ENCODE measurements around the gene OPRL1. TPM values are rescaled to one million over a fixed set of nuclear protein-coding genes. Genes with fewer than 3 reads are reported as not detected.

The OPRL1 gene
- polyA plus RNA-seq, 1 of the 3 experiments (the other 2 are of a cell fraction) = 1.8 TPM

DNA sequence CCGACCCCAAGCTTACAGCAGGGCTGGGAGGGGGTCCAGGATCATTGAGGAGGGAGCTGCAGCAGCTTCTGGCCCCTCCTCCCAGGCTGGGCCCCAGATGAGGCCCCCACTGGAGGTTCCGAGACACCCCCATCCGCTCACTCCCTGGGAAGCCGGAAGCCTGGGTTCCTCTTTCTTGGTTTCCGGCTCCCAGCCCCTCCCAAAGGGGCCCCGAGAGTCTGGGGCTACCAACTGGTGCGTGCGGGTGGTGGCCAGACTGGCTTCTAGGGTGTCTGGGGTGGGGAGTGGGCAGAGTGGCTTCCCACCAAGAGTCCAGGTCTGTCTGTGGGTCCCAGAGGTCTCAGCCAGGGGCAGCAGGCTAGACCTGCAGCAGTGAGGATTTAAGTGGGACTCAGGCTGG, 2.8 kb upstream of the OPRL1 start:
- WGBS (ENCODE audit: low lambda C conversion rate) = 97% methylated on average over 5 of the region's 8 CpGs

DNA sequence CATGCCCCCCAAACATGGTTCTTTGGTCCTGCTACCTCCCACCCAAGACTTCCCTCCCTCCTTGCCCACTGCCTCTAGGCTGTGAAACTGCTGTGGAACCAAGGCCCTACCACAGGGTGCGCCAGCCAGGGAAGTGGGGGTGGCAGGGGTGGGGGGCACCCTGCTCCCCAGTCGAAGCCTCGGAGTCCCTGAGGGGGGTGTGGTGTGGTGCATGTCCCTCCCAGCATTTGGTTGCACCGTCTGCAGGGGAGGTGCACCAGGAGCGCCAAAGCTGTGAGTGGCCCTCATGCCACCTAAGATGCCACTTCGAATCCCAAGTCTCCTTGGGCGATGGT, 2.4 kb upstream of the OPRL1 start:
- ChIA-PET POLR2A (no interaction called here), CTCF (interaction anchor here (1.6 to 12.9 kb wide), 2 partner anchors 9 to 38 kb away, joined by 5 to 252 read pairs; partner anchors contain the start of gene NPBWR2)
- Histone ChIP-seq H3K9me3 (no peaks in the 10 kb centered on the region), H4K20me1 (ENCODE audit: insufficient read depth) (no peaks in the 10 kb centered on the region), H2AFZ (ENCODE audit: low read depth) (no peak overlapping the region), H3K9me2 (no peaks in the 10 kb centered on the region), H3K4me3 (ENCODE audit: low read depth in 2 of 2, low read length in 1 of 2) (no peak overlapping the region), H3K4me1 (ENCODE audit: control insufficient read depth in 1 of 2, insufficient read depth in 2 of 2, low read depth in 1 of 2, low read length in 1 of 2) (peaks cover 13 to 22% of the 10 kb centered on the region in 2 experiments; a peak in 3 of 4 replicates), H3K79me2 (ENCODE audit: insufficient read depth) (no peaks in the 10 kb centered on the region), H3K4me2 (no peak overlapping the region), H3K27me3 (ENCODE audit: insufficient read depth) (no peaks in the 10 kb centered on the region), H3K9ac (no peak overlapping the region), H3K36me3 (replicated peaks in 1 of 2; ENCODE audit: control insufficient read depth in 1 of 2, insufficient read depth in 2 of 2, low read length in 1 of 2) (peaks cover 0 to 14% of the 10 kb centered on the region in 2 experiments), H3F3A (replicated peaks; ENCODE audit: insufficient read depth) (peaks cover 14% of the 10 kb centered on the region), H3K27ac (ENCODE audit: low read depth in 2 of 2, low read length in 1 of 2) (no peak overlapping the region)
- TF ChIP-seq RCOR1 (IDR thresholded peaks at IDR 0.05; ENCODE audit: low read length) (no peak), TEAD4 (IDR thresholded peaks at IDR 0.05; ENCODE audit: borderline replicate concordance, insufficient read depth) (no peak), FOXM1 (IDR thresholded peaks at IDR 0.05; ENCODE audit: low read depth) (no peak), POLR2AphosphoS5 (IDR thresholded peaks at IDR 0.05; ENCODE audit: low read depth, low read length) (no peak), GATA2 (CRISPR knock-in tag; IDR thresholded peaks at IDR 0.05) (no peak), SMC3 (IDR thresholded peaks at IDR 0.05; ENCODE audit: low read depth, low read length) (no peak), RFX5 (IDR thresholded peaks at IDR 0.05; ENCODE audit: low read length) (no peak), RXRA (IDR thresholded peaks at IDR 0.05; ENCODE audit: borderline replicate concordance, low read depth) (no peak), TCF12 (IDR thresholded peaks at IDR 0.05) (no peak), NRF1 (IDR thresholded peaks at IDR 0.05; ENCODE audit: low read depth, low read length) (no peak), EZH2phosphoT487 (IDR thresholded peaks at IDR 0.05; ENCODE audit: borderline replicate concordance, low read depth) (no peak)
- TF ChIP-seq, protein P1, sequence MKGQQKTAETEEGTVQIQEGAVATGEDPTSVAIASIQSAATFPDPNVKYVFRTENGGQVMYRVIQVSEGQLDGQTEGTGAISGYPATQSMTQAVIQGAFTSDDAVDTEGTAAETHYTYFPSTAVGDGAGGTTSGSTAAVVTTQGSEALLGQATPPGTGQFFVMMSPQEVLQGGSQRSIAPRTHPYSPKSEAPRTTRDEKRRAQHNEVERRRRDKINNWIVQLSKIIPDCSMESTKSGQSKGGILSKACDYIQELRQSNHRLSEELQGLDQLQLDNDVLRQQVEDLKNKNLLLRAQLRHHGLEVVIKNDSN (IDR thresholded peaks at IDR 0.05; ENCODE audit: borderline replicate concordance, low read depth) = no peak
- DNase-seq = no peak
- WGBS (ENCODE audit: low lambda C conversion rate) = 91% methylated on average over 6 of the region's 7 CpGs

More for the DNA sequence above, 2.8 kb upstream of the OPRL1 start:
- Histone ChIP-seq H3K4me3 (ENCODE audit: low read depth in 2 of 2, low read length in 1 of 2) (no peak overlapping the region), H3K4me2 (no peak overlapping the region), H3K9me2 (no peaks in the 10 kb centered on the region), H3K4me1 (ENCODE audit: control insufficient read depth in 1 of 2, insufficient read depth in 2 of 2, low read depth in 1 of 2, low read length in 1 of 2) (peaks cover 13 to 22% of the 10 kb centered on the region in 2 experiments; a peak in 3 of 4 replicates), H3K9ac (no peak overlapping the region), H3K79me2 (ENCODE audit: insufficient read depth) (no peaks in the 10 kb centered on the region), H3F3A (replicated peaks; ENCODE audit: insufficient read depth) (peaks cover 14% of the 10 kb centered on the region), H3K27me3 (ENCODE audit: insufficient read depth) (no peaks in the 10 kb centered on the region), H3K36me3 (replicated peaks in 1 of 2; ENCODE audit: control insufficient read depth in 1 of 2, insufficient read depth in 2 of 2, low read length in 1 of 2) (peaks cover 0 to 17% of the 10 kb centered on the region in 2 experiments), H4K20me1 (ENCODE audit: insufficient read depth) (no peaks in the 10 kb centered on the region), H3K9me3 (no peaks in the 10 kb centered on the region), H3K27ac (ENCODE audit: low read depth in 2 of 2, low read length in 1 of 2) (no peak overlapping the region), H2AFZ (ENCODE audit: low read depth) (no peak overlapping the region)
- no peak for DNase-seq
- ChIA-PET POLR2A (interaction anchor here (1.8 kb wide), 1 partner anchor 14 kb away, joined by 4 read pairs; the partner anchor contains the start of gene TCEA2), CTCF (interaction anchor here (1.7 to 12.9 kb wide), 2 partner anchors 20 to 38 kb away, joined by 6 to 252 read pairs; partner anchors contain the start of gene NPBWR2)
- TF ChIP-seq SIN3A (IDR thresholded peaks at IDR 0.05; ENCODE audit: borderline replicate concordance, low read depth, low read length) = no peak
- TF ChIP-seq NRF1 (IDR thresholded peaks at IDR 0.05; ENCODE audit: low read depth, low read length) = no peak
- no peak for TF ChIP-seq TAF1 (IDR thresholded peaks at IDR 0.05; ENCODE audit: borderline replicate concordance, low read depth, low read length)
- no peak for TF ChIP-seq FOXM1 (IDR thresholded peaks at IDR 0.05; ENCODE audit: low read depth)
- no peak for TF ChIP-seq POLR2AphosphoS5 (IDR thresholded peaks at IDR 0.05; ENCODE audit: low read depth, low read length)
- no peak for TF ChIP-seq GABPA (IDR thresholded peaks at IDR 0.05; ENCODE audit: low read depth)
- no peak for TF ChIP-seq RAD21 (IDR thresholded peaks at IDR 0.05; ENCODE audit: low read length)
